Nephron progenitor cell (in vitro differentiated cells): ENCODE measurements around the gene PEX14.
A peak's percentile ranks its signal among the peaks of the same experiment; 100 is the strongest.

Experiments used
- DNase-seq: peaks from one replicate; pipeline ENCODE4 v3.0.0; 2021
- H3K27ac Mint-ChIP-seq: 2 replicates; pipeline ENCODE4 v1.8.0; 2021; ENCODE audit warnings: mild to moderate bottlenecking, moderate library complexity, mixed read lengths
- H3K27me3 Mint-ChIP-seq: 2 replicates; pipeline ENCODE4 v1.8.0; 2021; ENCODE audit warnings: mild to moderate bottlenecking, low read depth, mixed read lengths; ENCODE audit not compliant: poor library complexity
- H3K36me3 Mint-ChIP-seq: 2 replicates; pipeline ENCODE4 v1.8.0; 2021; ENCODE audit warnings: low read depth, mixed read lengths
- H3K4me1 Mint-ChIP-seq: 2 replicates; pipeline ENCODE4 v1.8.0; 2021; ENCODE audit warnings: mixed read lengths
- H3K4me3 Mint-ChIP-seq: 2 replicates; pipeline ENCODE4 v1.8.0; 2021; ENCODE audit warnings: mild to moderate bottlenecking, moderate library complexity, mixed read lengths
- H3K9me3 Mint-ChIP-seq: 2 replicates; pipeline ENCODE4 v1.8.0; 2021; ENCODE audit warnings: mild to moderate bottlenecking, moderate library complexity, mixed read lengths
- TF ChIP-seq, protein P1 (sequence below): fragments of 200-600 bp; sonication (generic); IDR thresholded peaks from 2 replicates; pipeline ENCODE4 v1.5.0; 2021; ENCODE audit warnings: antibody characterized with exemption

Gene PEX14

DNA sequence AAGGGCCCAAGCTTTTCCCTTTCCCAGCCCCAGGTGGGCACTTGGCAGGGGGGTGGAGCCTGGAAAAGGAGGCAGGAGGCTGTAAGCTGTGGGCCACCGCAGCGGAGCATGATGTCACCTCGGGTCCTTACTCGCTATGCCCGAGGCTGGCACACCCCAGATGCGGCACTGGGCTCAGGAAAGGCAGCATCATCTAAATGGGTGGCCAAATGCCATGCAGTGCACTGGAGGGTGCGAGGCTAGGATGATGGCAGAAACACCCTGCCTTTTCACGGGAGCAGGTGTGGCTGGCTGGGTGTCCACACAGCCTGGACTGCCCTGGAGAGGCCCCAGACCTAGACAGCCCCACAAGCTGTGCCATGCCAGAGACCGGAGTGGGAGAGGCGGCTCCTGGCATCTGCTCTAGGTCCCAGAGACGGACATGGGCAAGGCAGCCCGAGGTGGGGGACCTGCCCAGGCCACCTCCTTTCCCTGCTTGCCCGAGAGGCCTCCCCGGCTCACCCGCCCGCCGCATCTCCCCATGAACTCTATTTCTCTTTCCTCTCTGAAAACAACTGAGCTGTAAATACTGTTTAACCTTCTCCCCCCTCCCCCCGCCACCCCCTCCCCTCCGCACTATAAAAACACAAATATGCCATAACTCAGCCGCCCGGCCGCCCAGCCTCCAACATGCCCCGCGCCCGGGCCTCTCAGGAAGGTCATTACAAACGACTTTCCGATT is 197.0 kb downstream of the PEX14 start:
- H3K27me3 Mint-ChIP-seq, result peaks cover 4% of the 10 kb centered on the region
- H3K36me3 Mint-ChIP-seq, result no peaks in the 10 kb centered on the region
- TF ChIP-seq, protein P1, sequence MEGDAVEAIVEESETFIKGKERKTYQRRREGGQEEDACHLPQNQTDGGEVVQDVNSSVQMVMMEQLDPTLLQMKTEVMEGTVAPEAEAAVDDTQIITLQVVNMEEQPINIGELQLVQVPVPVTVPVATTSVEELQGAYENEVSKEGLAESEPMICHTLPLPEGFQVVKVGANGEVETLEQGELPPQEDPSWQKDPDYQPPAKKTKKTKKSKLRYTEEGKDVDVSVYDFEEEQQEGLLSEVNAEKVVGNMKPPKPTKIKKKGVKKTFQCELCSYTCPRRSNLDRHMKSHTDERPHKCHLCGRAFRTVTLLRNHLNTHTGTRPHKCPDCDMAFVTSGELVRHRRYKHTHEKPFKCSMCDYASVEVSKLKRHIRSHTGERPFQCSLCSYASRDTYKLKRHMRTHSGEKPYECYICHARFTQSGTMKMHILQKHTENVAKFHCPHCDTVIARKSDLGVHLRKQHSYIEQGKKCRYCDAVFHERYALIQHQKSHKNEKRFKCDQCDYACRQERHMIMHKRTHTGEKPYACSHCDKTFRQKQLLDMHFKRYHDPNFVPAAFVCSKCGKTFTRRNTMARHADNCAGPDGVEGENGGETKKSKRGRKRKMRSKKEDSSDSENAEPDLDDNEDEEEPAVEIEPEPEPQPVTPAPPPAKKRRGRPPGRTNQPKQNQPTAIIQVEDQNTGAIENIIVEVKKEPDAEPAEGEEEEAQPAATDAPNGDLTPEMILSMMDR, result no peak

DNA sequence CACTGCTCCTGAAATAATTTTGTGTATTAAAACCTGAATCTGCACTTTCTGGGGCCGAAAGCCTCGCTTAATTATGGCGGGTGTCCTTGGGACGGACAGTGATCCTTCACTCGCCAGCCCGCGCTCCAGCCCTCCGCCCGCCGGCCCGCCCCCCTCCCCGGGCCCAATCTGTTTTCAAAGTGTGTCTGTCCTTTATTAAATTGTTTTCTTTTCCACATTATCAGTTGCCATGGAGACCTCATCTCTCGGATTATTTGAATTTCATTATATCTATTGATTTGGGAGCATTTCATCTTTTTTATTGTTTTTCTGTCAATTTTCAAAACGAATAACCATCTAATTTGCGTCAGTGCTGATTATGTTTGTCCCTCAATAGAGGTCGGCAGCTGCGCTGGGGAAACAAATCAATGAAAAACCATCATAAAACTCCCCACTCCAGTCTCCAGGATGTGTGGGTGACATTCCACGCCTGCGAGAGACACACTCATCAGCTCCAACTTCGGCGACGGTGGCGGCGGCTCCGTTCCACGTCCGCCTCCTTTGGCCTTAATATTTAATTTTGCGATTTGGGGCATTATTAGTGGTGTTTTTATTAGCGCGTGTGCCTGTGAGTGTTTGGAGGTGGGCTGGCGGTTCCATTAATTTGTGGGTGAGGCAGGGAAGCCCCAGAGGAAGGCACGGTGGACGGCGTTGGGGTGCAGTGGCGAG is 197.7 kb downstream of the PEX14 start:
- TF ChIP-seq, protein P1, result no peak
- DNase-seq, result no peak
- no peaks in the 10 kb centered on the region for H3K9me3 Mint-ChIP-seq
- no peaks in the 10 kb centered on the region for H3K36me3 Mint-ChIP-seq
- no peak overlapping the region for H3K27ac Mint-ChIP-seq
- H3K4me1 Mint-ChIP-seq, result peaks cover 92% of the 10 kb centered on the region
- H3K4me3 Mint-ChIP-seq, result peak overlapping the region; percentile 64
- peaks cover 9% of the 10 kb centered on the region for H3K27me3 Mint-ChIP-seq

More for the DNA sequence above, 197.0 kb downstream of the PEX14 start:
- H3K9me3 Mint-ChIP-seq, result no peaks in the 10 kb centered on the region
- H3K4me3 Mint-ChIP-seq, result peak overlapping the region; percentile 64
- DNase-seq, result peak; percentile 65
- H3K27ac Mint-ChIP-seq, result no peak overlapping the region
- peaks cover 92% of the 10 kb centered on the region for H3K4me1 Mint-ChIP-seq

DNA sequence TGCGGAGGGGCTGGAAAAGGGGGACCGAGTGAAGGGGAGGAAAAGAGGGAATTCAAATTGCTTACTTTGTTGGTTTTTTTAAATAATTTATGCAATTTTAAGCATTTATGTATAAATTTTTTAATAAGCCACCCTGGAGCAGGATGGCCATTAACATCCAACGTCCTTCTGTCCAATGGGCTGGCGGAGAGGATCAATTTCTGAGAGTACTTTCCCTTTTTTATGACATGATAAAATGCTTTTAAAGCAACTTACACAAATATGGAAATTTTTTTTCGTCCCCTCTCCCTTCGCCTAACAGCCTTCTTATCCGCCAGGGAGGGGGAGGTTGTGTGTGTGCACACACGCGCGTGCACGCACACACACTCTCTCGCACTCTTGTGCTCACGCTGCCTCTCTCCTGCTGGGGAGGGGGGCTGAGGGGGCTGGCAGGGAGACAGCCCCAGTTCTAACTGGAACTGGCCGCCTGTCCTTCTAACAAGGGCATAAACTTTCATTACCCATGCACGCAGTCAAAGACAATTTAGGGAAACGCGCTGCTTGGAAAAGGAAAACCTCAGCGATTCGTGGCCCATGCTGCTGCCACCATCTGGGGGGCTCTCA is 198.5 kb downstream of the PEX14 start:
- TF ChIP-seq, protein P1, result no peak
- Mint-ChIP-seq H3K9me3 (no peaks in the 10 kb centered on the region), H3K4me3 (peak overlapping the region; percentile 23), H3K36me3 (no peaks in the 10 kb centered on the region), H3K27ac (no peak overlapping the region), H3K27me3 (peaks cover 12% of the 10 kb centered on the region), H3K4me1 (peaks cover 94% of the 10 kb centered on the region)
- DNase-seq, result no peak

DNA sequence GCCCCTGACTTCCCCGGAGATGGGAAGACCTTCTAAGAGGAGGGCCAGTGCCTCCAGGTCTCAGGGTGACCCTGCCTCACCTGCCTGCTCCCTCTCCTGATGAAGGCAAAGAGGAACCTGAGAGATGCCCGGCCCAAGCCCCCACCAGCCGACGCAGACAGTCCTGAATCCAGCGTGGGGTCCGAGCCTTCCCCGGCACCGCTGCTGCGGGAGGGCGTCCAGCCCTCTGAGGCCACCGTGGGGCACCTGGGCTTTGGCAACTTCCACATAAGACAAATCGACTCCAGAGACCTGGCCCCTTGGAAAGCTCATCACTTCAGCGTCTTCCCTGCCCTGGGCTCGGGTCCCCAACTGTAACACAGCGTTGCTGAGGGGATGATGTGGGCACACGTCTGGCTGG is 199.5 kb downstream of the PEX14 start:
- TF ChIP-seq, protein P1, result no peak
- H3K27ac Mint-ChIP-seq, result no peak overlapping the region
- no peaks in the 10 kb centered on the region for H3K9me3 Mint-ChIP-seq
- peaks cover 94% of the 10 kb centered on the region for H3K4me1 Mint-ChIP-seq
- no peaks in the 10 kb centered on the region for H3K36me3 Mint-ChIP-seq
- peaks cover 12% of the 10 kb centered on the region for H3K27me3 Mint-ChIP-seq
- no peak overlapping the region for H3K4me3 Mint-ChIP-seq
- no peak for DNase-seq

DNA sequence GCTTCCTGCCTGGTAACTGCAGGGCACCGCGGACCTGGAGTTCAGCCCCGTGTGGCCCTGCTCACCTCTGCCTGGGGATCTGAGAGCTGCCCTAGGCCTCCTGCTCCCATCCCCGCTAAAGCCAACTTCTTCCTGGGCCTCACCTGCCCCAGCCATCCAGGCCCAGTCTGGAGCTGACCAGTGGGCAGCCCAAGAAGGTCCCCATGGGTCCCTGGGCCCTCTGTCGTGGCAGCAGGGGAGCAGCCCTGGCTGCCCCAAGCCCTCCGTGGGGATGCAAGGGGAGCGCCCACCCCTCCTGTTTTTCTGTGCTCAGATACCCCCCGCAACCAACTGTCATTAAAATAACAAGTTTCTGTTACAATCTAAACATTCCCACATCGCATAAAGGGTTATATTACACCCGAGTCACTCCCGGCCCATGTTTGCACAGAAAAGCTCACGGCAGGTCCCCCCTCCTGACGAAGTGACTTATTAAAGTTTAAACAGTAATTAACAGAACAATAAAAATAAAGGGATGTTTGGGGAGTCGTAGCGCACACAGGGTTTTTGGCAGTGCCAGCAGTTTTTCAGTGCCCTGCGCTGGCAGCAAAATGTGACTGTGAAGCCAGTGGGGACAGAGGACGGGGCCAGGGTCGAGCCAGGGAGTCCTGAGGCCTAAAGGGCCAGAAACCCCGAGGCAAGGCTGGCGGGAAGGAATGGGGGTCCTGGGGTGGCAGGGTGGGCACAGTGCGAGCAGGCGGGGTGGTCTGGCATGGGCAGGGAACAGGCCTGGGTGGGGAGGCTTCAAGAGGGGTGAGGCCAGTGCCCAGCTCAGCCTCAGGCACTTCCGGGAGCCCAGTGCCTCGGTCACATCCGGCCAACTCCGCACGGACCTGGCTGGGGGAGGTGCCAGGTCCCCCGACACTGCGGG is 200.2 kb downstream of the PEX14 start:
- H3K36me3 Mint-ChIP-seq, result no peaks in the 10 kb centered on the region
- no peak overlapping the region for H3K27ac Mint-ChIP-seq
- DNase-seq, result no peak
- H3K4me1 Mint-ChIP-seq, result peaks cover 94% of the 10 kb centered on the region
- H3K27me3 Mint-ChIP-seq, result peaks cover 12% of the 10 kb centered on the region
- peak overlapping the region; percentile 31 for H3K4me3 Mint-ChIP-seq
- no peaks in the 10 kb centered on the region for H3K9me3 Mint-ChIP-seq
- TF ChIP-seq, protein P1, result no peak
